Panc1 (cell line): ENCODE measurements around the gene UBE2O. TPM values are rescaled to one million over a fixed set of nuclear protein-coding genes. Genes with fewer than 3 reads are reported as not detected.

ENCODE experiments used
- ATAC-seq: fragments of 200-7000 bp; cut with Tn5 transposase; 2 replicates; pipeline ENCODE4 v1.9.1; 2020; ENCODE audit warnings: mild to moderate bottlenecking, moderate library complexity
- BruUV-seq: library from RNA; stranded (reverse); fragments of 400-500 nt; replicated peaks from 2 replicates; lab custom pipeline; 2021; lab: Mats Ljungman, UMichigan
- CTCF ChIA-PET: fragments of 300-600 bp; sonication (Branson Sonifier 250); formaldehyde crosslinking; loops from one replicate; lab custom pipeline; 2022; ENCODE audit warnings: antibody characterized with exemption; lab: Charles Lee
- POLR2A ChIA-PET: fragments of 300-600 bp; sonication (Branson Sonifier 250); formaldehyde crosslinking; loops from one replicate; lab custom pipeline; 2022; ENCODE audit warnings: antibody characterized with exemption; lab: Charles Lee
- DNase-seq: peaks from one replicate; pipeline ENCODE4 v3.0.0-alpha.2; 2010; ENCODE audit warnings: low read depth, low spot score
- H3K27ac ChIP-seq: 2 replicates; pipeline ENCODE4 v1.5.1; 2011; ENCODE audit warnings: mild to moderate bottlenecking, low read length, inconsistent platforms
- H3K27me3 ChIP-seq: fragments of 200-500 bp; sonication (Bioruptor generic); 2 replicates; pipeline ENCODE4 v1.6.0; 2014; ENCODE audit warnings: low read length, inconsistent platforms; ENCODE audit not compliant: control insufficient read depth, insufficient read depth
- H3K36me3 ChIP-seq: fragments of 200-500 bp; sonication (Bioruptor generic); 2 replicates; pipeline ENCODE4 v1.5.1; 2014; ENCODE audit warnings: inconsistent platforms, mild to moderate bottlenecking, low read length, moderate library complexity; ENCODE audit not compliant: control insufficient read depth, insufficient read depth
- H3K4me1 ChIP-seq: 2 replicates; pipeline ENCODE4 v1.5.1; 2011; ENCODE audit warnings: inconsistent platforms, mild to moderate bottlenecking, low read length, moderate library complexity; ENCODE audit not compliant: control insufficient read depth, insufficient read depth
- H3K4me3 ChIP-seq, 2 experiments: 2 replicates each; pipeline ENCODE4 v1.5.1; 2011 to 2012; ENCODE audit warnings: low read depth in 2 of 2, low read length in 2 of 2, mild to moderate bottlenecking in 2 of 2, inconsistent platforms in 1 of 2, moderate library complexity in 1 of 2
- H3K9me3 ChIP-seq: fragments of 200-500 bp; sonication (Bioruptor generic); 2 replicates; pipeline ENCODE4 v1.5.1; 2014; ENCODE audit warnings: low read depth, mild to moderate bottlenecking, inconsistent platforms, low read length, moderate library complexity; ENCODE audit not compliant: control insufficient read depth, insufficient read depth
- POLR2AphosphoS5 ChIP-seq: IDR thresholded peaks from 2 replicates; pipeline ENCODE4 v1.6.1; 2012; ENCODE audit warnings: mild to moderate bottlenecking, low read depth, low read length, moderate library complexity
- REST ChIP-seq, 2 experiments: IDR thresholded peaks; 2 replicates each; pipeline ENCODE4 v1.6.1; 2011 to 2012; ENCODE audit warnings: low read depth in 2 of 2, control low read depth in 1 of 2, low read length in 1 of 2, mild to moderate bottlenecking in 1 of 2, moderate library complexity in 1 of 2; ENCODE audit not compliant: insufficient read depth in 1 of 2
- SIN3A ChIP-seq: IDR thresholded peaks from 2 replicates; pipeline ENCODE4 v1.6.1; 2012; ENCODE audit warnings: low read depth, mild to moderate bottlenecking, low read length, moderate library complexity, borderline replicate concordance; ENCODE audit not compliant: insufficient read depth
- TCF7L2 ChIP-seq: IDR thresholded peaks from 2 replicates; pipeline ENCODE4 v1.6.1; 2011; ENCODE audit warnings: mild to moderate bottlenecking, low read depth, low read length, inconsistent platforms
- in situ Hi-C: cut with HindIII; loops from 2 replicates; pipeline ENCODE4 v1.10.0; 2016; ENCODE audit warnings: low sequenced_read_pairs, low pct_unique_long_range_greater_than_20kb
- intact Hi-C: fragments of 100-400 bp; cut with micrococcal nuclease; formaldehyde crosslinking; loops from one replicate; pipeline ENCODE4 v1.10.0; 2022; ENCODE audit not compliant: unreplicated experiment
- total RNA-seq: library from RNA; stranded (reverse); gene quantifications from one replicate; pipeline ENCODE4 v1.2.1, GENCODE V29; 2021; ENCODE audit not compliant: unreplicated experiment
- TF ChIP-seq, protein P1 (sequence below): fragments of 450-650 bp; IDR thresholded peaks from 2 replicates; pipeline ENCODE4 v1.5.1; 2017; ENCODE audit warnings: mild to moderate bottlenecking

Gene UBE2O
- total RNA-seq, 1 experiment from 2014 or later, result 47.5 TPM

GRCh38 chr17:76397184-76397583 is 55.8 kb downstream of the UBE2O start:
- Histone ChIP-seq H3K36me3 (peaks cover 9% of the 10 kb centered on the region), H3K27me3 (no peaks in the 10 kb centered on the region), H3K4me1 (no peaks in the 10 kb centered on the region), H3K9me3 (no peaks in the 10 kb centered on the region), H3K4me3 (no peak overlapping the region), H3K27ac (no peak overlapping the region)
- in situ Hi-C loops, result no loop called here
- ATAC-seq (no peak), DNase-seq (no peak)
- POLR2A ChIA-PET, result interaction anchor here (0.5 kb wide), 1 partner anchor 171 kb away, joined by 8 read pairs; no protein-coding TSS in a partner anchor
- TF ChIP-seq SIN3A (no peak), REST (IDR thresholded peaks at IDR 0.05; ENCODE audit: insufficient read depth in 1 of 2, low read depth in 2 of 2, low read length in 1 of 2) (no peak), TCF7L2 (no peak), POLR2AphosphoS5 (no peak)
- TF ChIP-seq, protein P1, sequence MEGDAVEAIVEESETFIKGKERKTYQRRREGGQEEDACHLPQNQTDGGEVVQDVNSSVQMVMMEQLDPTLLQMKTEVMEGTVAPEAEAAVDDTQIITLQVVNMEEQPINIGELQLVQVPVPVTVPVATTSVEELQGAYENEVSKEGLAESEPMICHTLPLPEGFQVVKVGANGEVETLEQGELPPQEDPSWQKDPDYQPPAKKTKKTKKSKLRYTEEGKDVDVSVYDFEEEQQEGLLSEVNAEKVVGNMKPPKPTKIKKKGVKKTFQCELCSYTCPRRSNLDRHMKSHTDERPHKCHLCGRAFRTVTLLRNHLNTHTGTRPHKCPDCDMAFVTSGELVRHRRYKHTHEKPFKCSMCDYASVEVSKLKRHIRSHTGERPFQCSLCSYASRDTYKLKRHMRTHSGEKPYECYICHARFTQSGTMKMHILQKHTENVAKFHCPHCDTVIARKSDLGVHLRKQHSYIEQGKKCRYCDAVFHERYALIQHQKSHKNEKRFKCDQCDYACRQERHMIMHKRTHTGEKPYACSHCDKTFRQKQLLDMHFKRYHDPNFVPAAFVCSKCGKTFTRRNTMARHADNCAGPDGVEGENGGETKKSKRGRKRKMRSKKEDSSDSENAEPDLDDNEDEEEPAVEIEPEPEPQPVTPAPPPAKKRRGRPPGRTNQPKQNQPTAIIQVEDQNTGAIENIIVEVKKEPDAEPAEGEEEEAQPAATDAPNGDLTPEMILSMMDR, result no peak
- intact Hi-C loops, result no loop called here
- CTCF ChIA-PET, result interaction anchor here (0.6 to 2.5 kb wide), 9 partner anchors 10 to 117 kb away, joined by 4 to 23 read pairs (median 9); partner anchors contain the start of genes SPHK1 and UBE2O
- BruUV-seq, result no TSS peak

GRCh38 chr17:76395980-76396379 is 57.0 kb downstream of the UBE2O start:
- intact Hi-C loops, result no loop called here
- DNase-seq (no peak), ATAC-seq (no peak)
- no peak overlapping the region for H3K4me3 ChIP-seq
- CTCF ChIA-PET, result no interaction called here
- no TSS peak for BruUV-seq
- H3K9me3 ChIP-seq, result no peaks in the 10 kb centered on the region
- in situ Hi-C loops, result no loop called here
- H3K27ac ChIP-seq, result no peak overlapping the region
- H3K36me3 ChIP-seq, result peaks cover 9% of the 10 kb centered on the region
- POLR2A ChIA-PET, result interaction anchor here (0.5 kb wide), 1 partner anchor 492 kb away, joined by 9 read pairs; no protein-coding TSS in a partner anchor
- H3K4me1 ChIP-seq, result no peaks in the 10 kb centered on the region
- no peaks in the 10 kb centered on the region for H3K27me3 ChIP-seq
- TF ChIP-seq TCF7L2, result no peak
- TF ChIP-seq POLR2AphosphoS5, result no peak
- no peak for TF ChIP-seq REST (IDR thresholded peaks at IDR 0.05; ENCODE audit: insufficient read depth in 1 of 2, low read depth in 2 of 2, low read length in 1 of 2)
- TF ChIP-seq, protein P1, result no peak
- TF ChIP-seq SIN3A, result no peak
